NCI-H1436 (cell line): ENCODE results near the gene HIRA.
"Not testable (repeated sequence)": the region's sequence is repeated elsewhere in the genome, so short reads cannot be mapped to it uniquely, and the experiment has no call there.

Source experiments
- DNase-seq: peaks from one replicate; lab custom pipeline; 2025; lab: John Stamatoyannopoulos, UW

HIRA gene

GRCh38 chr22:19323420-19323819 is 108.1 kb downstream of the HIRA start:
- DNase-seq, result not testable (repeated sequence)

- DNase-seq, result no peak
Measured at GRCh38 chr22:19321757-19322156, 109.8 kb downstream of the HIRA start.

- not testable (repeated sequence) for DNase-seq
Measured at GRCh38 chr22:19320136-19320535, 111.4 kb downstream of the HIRA start.

GRCh38 chr22:19319281-19319680 is 112.3 kb downstream of the HIRA start:
- DNase-seq, result no peak

GRCh38 chr22:19317865-19318264 is 113.7 kb downstream of the HIRA start:
- DNase-seq, result no peak

GRCh38 chr22:19307872-19308271 is 123.7 kb downstream of the HIRA start:
- DNase-seq, result no peak

- not testable (repeated sequence) for DNase-seq
Measured at GRCh38 chr22:19306535-19306934, 125.0 kb downstream of the HIRA start.

GRCh38 chr22:19304547-19304946 is 127.0 kb downstream of the HIRA start:
- DNase-seq, result no peak

- no peak for DNase-seq
Measured at GRCh38 chr22:19303785-19304184, 127.7 kb downstream of the HIRA start.

- no peak for DNase-seq
Measured at GRCh38 chr22:19295733-19296132, 135.8 kb downstream of the HIRA start.

GRCh38 chr22:19292458-19293230 is 138.9 kb downstream of the HIRA start:
- DNase-seq, result peak; percentile 17

GRCh38 chr22:19291580-19292457 is 139.7 kb downstream of the HIRA start, which contains the start of gene CLTCL1:
Gene CLTCL1 (minus strand): TSS chr22:19291719. CDS start chr22:19291641, 78 bp downstream.
- peak; percentile 67 for DNase-seq

- peak; percentile 32 for DNase-seq
Measured at GRCh38 chr22:19291218-19291579, 140.3 kb downstream of the HIRA start.

- no peak for DNase-seq
Measured at GRCh38 chr22:19290400-19291217, 140.9 kb downstream of the HIRA start.

GRCh38 chr22:19289475-19290161 is 141.9 kb downstream of the HIRA start:
- DNase-seq, result no peak

GRCh38 chr22:19287889-19288288 is 143.6 kb downstream of the HIRA start:
- no peak for DNase-seq

- peak; percentile 15 for DNase-seq
Measured at GRCh38 chr22:19287076-19287707, 144.3 kb downstream of the HIRA start.

- no peak for DNase-seq
Measured at GRCh38 chr22:19285831-19286230, 145.7 kb downstream of the HIRA start.
